ENCODE measurements around the gene CCL27.

CCL27 gene

DNA sequence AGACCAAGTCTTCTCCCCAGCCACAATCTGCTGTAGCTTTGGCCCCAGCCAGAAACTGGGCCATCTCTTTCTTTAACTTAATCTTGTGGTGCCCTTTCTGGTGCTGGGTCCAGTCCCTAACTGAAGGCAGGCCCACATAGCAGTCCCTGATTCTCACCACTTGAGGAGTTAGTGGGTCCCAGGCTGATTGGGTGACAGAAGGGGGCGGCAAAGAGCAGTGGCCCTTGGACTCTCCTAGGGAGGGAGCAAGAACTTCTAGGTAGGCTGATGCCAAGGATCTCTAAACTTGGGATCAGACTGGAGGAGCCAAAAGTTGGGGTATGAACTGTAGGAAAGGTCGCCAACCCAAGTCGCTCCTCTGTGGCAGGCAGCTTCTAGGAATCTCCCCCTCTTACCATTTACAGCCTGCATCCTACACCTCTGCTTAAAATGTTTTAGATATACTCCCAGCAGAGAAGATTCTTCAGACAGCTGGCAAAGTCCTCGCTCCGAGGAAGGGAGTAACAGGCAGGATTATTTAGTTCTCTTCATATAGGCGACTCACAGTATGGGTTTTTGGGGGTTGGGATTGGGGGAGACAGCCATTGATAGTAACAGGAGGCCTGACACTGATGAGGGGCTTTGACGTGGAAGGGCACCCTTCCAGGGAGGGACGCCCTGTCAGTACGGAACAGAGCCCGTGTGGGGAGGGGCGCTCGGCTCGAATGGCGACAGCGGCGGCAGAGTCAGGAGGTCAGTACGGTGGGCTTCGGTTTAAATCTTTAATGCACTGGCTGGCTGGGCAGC lies 2.0 kb upstream of the CCL27 start:
- no peaks in the 10 kb centered on the region for H3K36me3 ChIP-seq (ENCODE audit: low read depth)
- H3K4me1 ChIP-seq (ENCODE audit: insufficient read depth, poor library complexity, severe bottlenecking): peaks cover 10% of the 10 kb centered on the region
- DNase-seq (ENCODE audit: low spot score) (no peak), ATAC-seq (ENCODE audit: low read depth) (no peak; the same call in 2 of the 3 replicates)
- peak overlapping the region; percentile 78 for H3K27ac ChIP-seq (ENCODE audit: poor library complexity, severe bottlenecking)
- H3K9me3 ChIP-seq (ENCODE audit: severe bottlenecking): no peaks in the 10 kb centered on the region
- TF ChIP-seq, protein P1, sequence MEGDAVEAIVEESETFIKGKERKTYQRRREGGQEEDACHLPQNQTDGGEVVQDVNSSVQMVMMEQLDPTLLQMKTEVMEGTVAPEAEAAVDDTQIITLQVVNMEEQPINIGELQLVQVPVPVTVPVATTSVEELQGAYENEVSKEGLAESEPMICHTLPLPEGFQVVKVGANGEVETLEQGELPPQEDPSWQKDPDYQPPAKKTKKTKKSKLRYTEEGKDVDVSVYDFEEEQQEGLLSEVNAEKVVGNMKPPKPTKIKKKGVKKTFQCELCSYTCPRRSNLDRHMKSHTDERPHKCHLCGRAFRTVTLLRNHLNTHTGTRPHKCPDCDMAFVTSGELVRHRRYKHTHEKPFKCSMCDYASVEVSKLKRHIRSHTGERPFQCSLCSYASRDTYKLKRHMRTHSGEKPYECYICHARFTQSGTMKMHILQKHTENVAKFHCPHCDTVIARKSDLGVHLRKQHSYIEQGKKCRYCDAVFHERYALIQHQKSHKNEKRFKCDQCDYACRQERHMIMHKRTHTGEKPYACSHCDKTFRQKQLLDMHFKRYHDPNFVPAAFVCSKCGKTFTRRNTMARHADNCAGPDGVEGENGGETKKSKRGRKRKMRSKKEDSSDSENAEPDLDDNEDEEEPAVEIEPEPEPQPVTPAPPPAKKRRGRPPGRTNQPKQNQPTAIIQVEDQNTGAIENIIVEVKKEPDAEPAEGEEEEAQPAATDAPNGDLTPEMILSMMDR (IDR thresholded peaks at IDR 0.05; ENCODE audit: poor library complexity, severe bottlenecking): peak; percentile 45
- peak overlapping the region; percentile 73 for H3K4me3 ChIP-seq (ENCODE audit: severe bottlenecking)
- no peaks in the 10 kb centered on the region for H3K27me3 ChIP-seq (ENCODE audit: insufficient read depth, poor library complexity, severe bottlenecking)

DNA sequence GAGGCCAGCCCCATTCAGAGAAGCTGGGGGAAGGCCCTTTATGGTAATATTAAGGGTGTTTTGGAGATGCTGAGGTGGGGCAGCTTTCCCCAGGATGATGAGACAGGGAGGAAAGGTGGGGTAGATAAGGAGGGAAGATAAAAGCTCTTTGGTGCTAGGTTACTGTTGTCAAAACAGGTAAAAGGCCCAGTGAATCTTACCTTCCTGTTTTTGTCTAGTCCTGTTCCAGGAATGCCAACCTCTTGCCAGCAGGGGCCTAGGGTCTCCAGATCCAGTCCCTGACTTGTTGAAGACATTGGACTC lies 797 bp upstream of the CCL27 start:
- Histone ChIP-seq H3K36me3 (ENCODE audit: low read depth) (no peaks in the 10 kb centered on the region), H3K4me3 (ENCODE audit: severe bottlenecking) (no peak overlapping the region), H3K9me3 (ENCODE audit: severe bottlenecking) (no peaks in the 10 kb centered on the region), H3K27ac (ENCODE audit: poor library complexity, severe bottlenecking) (peak overlapping the region; percentile 22), H3K27me3 (ENCODE audit: insufficient read depth, poor library complexity, severe bottlenecking) (no peaks in the 10 kb centered on the region), H3K4me1 (ENCODE audit: insufficient read depth, poor library complexity, severe bottlenecking) (peaks cover 10% of the 10 kb centered on the region)
- ATAC-seq (ENCODE audit: low read depth) (no peak), DNase-seq (ENCODE audit: low spot score) (no peak)
- TF ChIP-seq, protein P1 (IDR thresholded peaks at IDR 0.05; ENCODE audit: poor library complexity, severe bottlenecking): no peak

DNA sequence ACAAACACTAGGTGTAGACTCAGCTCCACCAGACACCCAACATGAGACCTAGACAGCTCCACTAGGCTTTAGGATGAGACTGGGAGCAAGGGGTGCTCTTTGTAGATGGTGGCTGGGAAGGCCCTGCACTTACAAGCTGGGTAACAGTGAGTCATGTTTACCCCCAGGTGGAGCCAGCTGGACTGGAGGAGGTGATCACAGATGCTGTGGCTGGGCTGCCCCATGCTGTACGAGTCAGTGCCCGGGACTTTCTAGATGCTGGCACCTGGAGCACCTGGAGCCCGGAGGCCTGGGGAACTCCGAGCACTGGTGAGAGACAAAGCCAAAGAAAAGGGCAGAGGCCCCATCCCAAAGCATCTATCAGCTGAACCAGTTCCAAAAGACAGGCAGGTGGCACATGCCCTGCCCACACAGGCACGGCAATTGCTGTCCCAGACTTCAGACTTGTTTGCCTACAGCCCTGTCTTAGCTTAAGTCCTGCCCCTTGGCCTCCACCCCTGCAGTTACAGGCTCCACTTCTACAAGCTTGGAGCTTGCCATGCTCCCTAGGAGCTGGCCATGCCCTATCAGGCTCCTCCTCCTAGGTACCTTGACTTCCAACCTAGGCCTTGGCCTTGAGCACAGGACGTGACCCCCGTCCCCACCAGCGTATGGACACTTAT lies 2.7 kb downstream of the CCL27 start:
- TF ChIP-seq, protein P1 (IDR thresholded peaks at IDR 0.05; ENCODE audit: poor library complexity, severe bottlenecking): no peak
- ATAC-seq (ENCODE audit: low read depth) (peak; percentile 49; the same call in 2 of the 3 replicates), DNase-seq (ENCODE audit: low spot score) (no peak)
- Histone ChIP-seq H3K4me3 (ENCODE audit: severe bottlenecking) (no peak overlapping the region), H3K27ac (ENCODE audit: poor library complexity, severe bottlenecking) (no peak overlapping the region), H3K36me3 (ENCODE audit: low read depth) (no peaks in the 10 kb centered on the region), H3K9me3 (ENCODE audit: severe bottlenecking) (no peaks in the 10 kb centered on the region), H3K27me3 (ENCODE audit: insufficient read depth, poor library complexity, severe bottlenecking) (no peaks in the 10 kb centered on the region), H3K4me1 (ENCODE audit: insufficient read depth, poor library complexity, severe bottlenecking) (peaks cover 10% of the 10 kb centered on the region)

DNA sequence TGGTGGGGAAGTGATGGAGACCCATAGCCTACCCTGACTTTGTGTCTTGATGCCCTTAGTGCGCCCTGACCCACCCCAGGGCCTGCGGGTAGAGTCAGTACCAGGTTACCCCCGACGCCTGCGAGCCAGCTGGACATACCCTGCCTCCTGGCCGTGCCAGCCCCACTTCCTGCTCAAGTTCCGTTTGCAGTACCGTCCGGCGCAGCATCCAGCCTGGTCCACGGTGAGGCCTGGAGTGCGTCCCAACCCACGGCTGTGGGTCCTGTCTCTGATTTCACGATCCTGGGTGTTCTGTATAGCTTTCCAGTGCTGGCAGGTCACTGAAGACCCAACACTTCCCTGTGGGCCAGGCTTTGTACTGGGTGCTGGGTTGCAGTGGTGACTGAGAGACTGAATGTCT lies 4.0 kb downstream of the CCL27 start:
- Histone ChIP-seq H3K9me3 (ENCODE audit: severe bottlenecking) (no peaks in the 10 kb centered on the region), H3K27ac (ENCODE audit: poor library complexity, severe bottlenecking) (no peak overlapping the region), H3K4me1 (ENCODE audit: insufficient read depth, poor library complexity, severe bottlenecking) (peaks cover 7% of the 10 kb centered on the region), H3K27me3 (ENCODE audit: insufficient read depth, poor library complexity, severe bottlenecking) (no peaks in the 10 kb centered on the region), H3K4me3 (ENCODE audit: severe bottlenecking) (no peak overlapping the region), H3K36me3 (ENCODE audit: low read depth) (no peaks in the 10 kb centered on the region)
- TF ChIP-seq, protein P1 (IDR thresholded peaks at IDR 0.05; ENCODE audit: poor library complexity, severe bottlenecking): no peak
- ATAC-seq (ENCODE audit: low read depth) (no peak), DNase-seq (ENCODE audit: low spot score) (no peak)

DNA sequence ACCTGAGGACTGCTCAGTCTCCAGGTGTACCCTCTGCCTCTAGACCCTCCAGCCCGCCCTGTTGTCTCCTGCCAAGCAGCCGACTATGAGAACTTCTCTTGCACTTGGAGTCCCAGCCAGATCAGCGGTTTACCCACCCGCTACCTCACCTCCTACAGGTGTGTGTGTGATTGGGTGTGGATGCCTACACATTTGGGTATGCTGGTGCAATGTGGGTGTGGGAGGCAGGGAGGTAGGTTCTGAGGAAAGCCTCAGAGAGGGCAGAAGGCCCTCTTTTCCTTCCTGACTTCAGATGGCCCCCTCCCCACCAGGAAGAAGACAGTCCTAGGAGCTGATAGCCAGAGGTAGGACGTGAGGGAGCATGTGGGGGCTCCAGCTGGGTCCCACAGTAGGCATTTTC lies 5.5 kb downstream of the CCL27 start:
- no peak for ATAC-seq (ENCODE audit: low read depth)
- no peaks in the 10 kb centered on the region for H3K27me3 ChIP-seq (ENCODE audit: insufficient read depth, poor library complexity, severe bottlenecking)
- H3K9me3 ChIP-seq (ENCODE audit: severe bottlenecking): no peaks in the 10 kb centered on the region
- no peak overlapping the region for H3K4me3 ChIP-seq (ENCODE audit: severe bottlenecking)
- H3K4me1 ChIP-seq (ENCODE audit: insufficient read depth, poor library complexity, severe bottlenecking): no peaks in the 10 kb centered on the region
- DNase-seq (ENCODE audit: low spot score): no peak
- no peak overlapping the region for H3K27ac ChIP-seq (ENCODE audit: poor library complexity, severe bottlenecking)
- H3K36me3 ChIP-seq (ENCODE audit: low read depth): no peaks in the 10 kb centered on the region
- TF ChIP-seq, protein P1 (IDR thresholded peaks at IDR 0.05; ENCODE audit: poor library complexity, severe bottlenecking): no peak

Data from RWPE2 (cell line).